Left lung (tissue), 10 donors: ENCODE results near the gene MRPS35. TPM values are rescaled to one million over a fixed set of nuclear protein-coding genes. Genes with fewer than 3 reads are reported as not detected.

Experiments
- ATAC-seq: fragments of 200-7000 bp; cut with Tn5 transposase; one replicate; pipeline ENCODE4 v1.9.1; 2020; ENCODE audit warnings: moderate library complexity
- DNase-seq, 4 donors: peaks; one replicate each; pipeline ENCODE4 v3.0.0-alpha.2; 2013 to 2020
- H3K27ac ChIP-seq, 2 donors: fragments of 200-600 bp; sonication (generic) in 1 of 2; one replicate each; pipeline versions ENCODE4 v1.5.0 to v1.8.0; 2020 to 2021
- H3K27me3 ChIP-seq, 2 donors: fragments of 200-600 bp; sonication (generic) in 1 of 2; one replicate each; pipeline versions ENCODE4 v1.5.0 to v1.8.0; 2020 to 2021
- H3K36me3 ChIP-seq, 2 donors: fragments of 200-600 bp; sonication (generic) in 1 of 2; one replicate each; pipeline versions ENCODE4 v1.5.0 to v1.8.0; 2020 to 2021
- H3K4me1 ChIP-seq, 2 donors: fragments of 200-600 bp; one replicate each; pipeline ENCODE4 v1.8.0; 2021
- H3K4me3 ChIP-seq, 2 donors: fragments of 200-600 bp; sonication (generic) in 1 of 2; one replicate each; pipeline versions ENCODE4 v1.5.0 to v1.8.0; 2020 to 2021; ENCODE audit warnings: mild to moderate bottlenecking in 1 of 2
- H3K9me3 ChIP-seq, 2 donors: fragments of 200-600 bp; sonication (generic) in 1 of 2; one replicate each; pipeline versions ENCODE4 v1.5.0 to v1.8.0; 2020 to 2021
- CTCF ChIP-seq, 2 donors: fragments of 200-600 bp; sonication (generic) in 1 of 2; IDR thresholded peaks; one replicate each; pipeline versions ENCODE4 v1.5.0 to v1.8.0; 2021; ENCODE audit warnings: antibody characterized with exemption in 2 of 2
- intact Hi-C, 2 donors: fragments of 100-400 bp; cut with DNase I; formaldehyde crosslinking; loops; one replicate each; pipeline versions ENCODE4 v1.11.2 to v1.14.2; 2022
- polyA plus RNA-seq, 6 donors: library from polyadenylated mRNA; unstranded; fragments of 120-200 nt; gene quantifications; one replicate each; pipeline ENCODE4 v1.2.1, GENCODE V29; 2013; ENCODE audit not compliant: insufficient read length in 6 of 6
- total RNA-seq, 2 donors: library from RNA; stranded (reverse); fragmentation: NEBNext Ultra II Directional; extraction: Animal tissue kit (Norgen Biotek cat#: 25700); gene quantifications; one replicate each; pipeline ENCODE4 v1.2.1, GENCODE V29; 2021
- donor health status: DM: no; HTN: yes; CAD: no.
- donor health status: DM: no; HTN: no; CAD: no.

Gene MRPS35
- total and polyA plus RNA-seq, 8 donors = 31.9 to 56.6 (median 50.7) TPM

GRCh38 chr12:27751386-27752047, 40.9 kb downstream of the MRPS35 start:
- no peak overlapping the region for H3K27ac ChIP-seq
- no peak for TF ChIP-seq CTCF (IDR thresholded peaks at IDR 0.05)
- peak; percentile 33 for ATAC-seq
- H3K9me3 ChIP-seq = no peaks in the 10 kb centered on the region
- H3K4me1 ChIP-seq = peaks cover 0 to 6% of the 10 kb centered on the region in 2 donors
- peaks cover 0 to 28% of the 10 kb centered on the region in 2 donors for H3K36me3 ChIP-seq
- no peak overlapping the region for H3K4me3 ChIP-seq
- no peaks in the 10 kb centered on the region for H3K27me3 ChIP-seq
- DNase-seq = no peak
- intact Hi-C loops = no loop called here

GRCh38 chr12:27754795-27755194, 44.2 kb downstream of the MRPS35 start:
- no peak for TF ChIP-seq CTCF (IDR thresholded peaks at IDR 0.05)
- no peak overlapping the region for H3K4me3 ChIP-seq
- H3K4me1 ChIP-seq = no peaks in the 10 kb centered on the region
- H3K27me3 ChIP-seq = no peaks in the 10 kb centered on the region
- DNase-seq (no peak), ATAC-seq (no peak)
- peaks cover 0 to 39% of the 10 kb centered on the region in 2 donors for H3K36me3 ChIP-seq
- no peak overlapping the region for H3K27ac ChIP-seq
- H3K9me3 ChIP-seq = no peaks in the 10 kb centered on the region
- intact Hi-C loops = no loop called here

GRCh38 chr12:27756670-27757195, 46.1 kb downstream of the MRPS35 start:
- Histone ChIP-seq H3K4me1 (no peaks in the 10 kb centered on the region), H3K27me3 (no peaks in the 10 kb centered on the region), H3K4me3 (no peak overlapping the region), H3K36me3 (peaks cover 0 to 34% of the 10 kb centered on the region in 2 donors), H3K27ac (no peak overlapping the region), H3K9me3 (no peaks in the 10 kb centered on the region)
- intact Hi-C loops = no loop called here
- DNase-seq (no peak), ATAC-seq (no peak)
- no peak for TF ChIP-seq CTCF (IDR thresholded peaks at IDR 0.05)

GRCh38 chr12:27762757-27763156, 52.1 kb downstream of the MRPS35 start:
- no peak for ATAC-seq
- DNase-seq = no peak
- no peaks in the 10 kb centered on the region for H3K9me3 ChIP-seq
- H3K4me1 ChIP-seq = no peaks in the 10 kb centered on the region
- no peak for TF ChIP-seq CTCF (IDR thresholded peaks at IDR 0.05)
- intact Hi-C loops = no loop called here
- H3K4me3 ChIP-seq = no peak overlapping the region
- no peak overlapping the region for H3K27ac ChIP-seq
- no peaks in the 10 kb centered on the region for H3K27me3 ChIP-seq
- H3K36me3 ChIP-seq = no peaks in the 10 kb centered on the region

- intact Hi-C loops = no loop called here
- Histone ChIP-seq H3K4me3 (no peak overlapping the region), H3K4me1 (no peaks in the 10 kb centered on the region), H3K9me3 (no peaks in the 10 kb centered on the region), H3K27ac (no peak overlapping the region), H3K36me3 (no peaks in the 10 kb centered on the region), H3K27me3 (no peaks in the 10 kb centered on the region)
- DNase-seq = no peak
- no peak for ATAC-seq
- TF ChIP-seq CTCF (IDR thresholded peaks at IDR 0.05) = no peak
Observed at GRCh38 chr12:27766587-27766986, 56.0 kb downstream of the MRPS35 start.
